HG03097 (cell line): ENCODE measurements around the gene TREML1.

Source experiments
- ATAC-seq: cut with Tn5 transposase; IDR thresholded peaks from one replicate; pipeline ENCODE4 v1.9.1; 2021; ENCODE audit not compliant: unreplicated experiment, low FRiP score

TREML1 gene

GRCh38 chr6:41179163-41179562 lies 25.0 kb upstream of the TREML1 start:
- ATAC-seq: no peak

- ATAC-seq: no peak
Observed at GRCh38 chr6:41177695-41178094, 23.5 kb upstream of the TREML1 start.

- ATAC-seq: no peak
Observed at GRCh38 chr6:41177287-41177686, 23.1 kb upstream of the TREML1 start.

GRCh38 chr6:41176189-41176588 lies 22.0 kb upstream of the TREML1 start:
- ATAC-seq: no peak

- ATAC-seq: no peak
Observed at GRCh38 chr6:41175084-41175483, 20.9 kb upstream of the TREML1 start.

GRCh38 chr6:41174610-41175009 lies 20.5 kb upstream of the TREML1 start:
- ATAC-seq: no peak

GRCh38 chr6:41171908-41172307 lies 17.8 kb upstream of the TREML1 start:
- ATAC-seq: no peak

- ATAC-seq: no peak
Observed at GRCh38 chr6:41170547-41171160, 16.5 kb upstream of the TREML1 start.

- ATAC-seq: no peak
Observed at GRCh38 chr6:41167173-41167963, 13.2 kb upstream of the TREML1 start.

GRCh38 chr6:41164551-41165120 lies 10.5 kb upstream of the TREML1 start:
- no peak for ATAC-seq

GRCh38 chr6:41163419-41163717 lies 9.2 kb upstream of the TREML1 start:
- no peak for ATAC-seq

GRCh38 chr6:41162687-41163418 lies 8.7 kb upstream of the TREML1 start, which contains the start of gene TREM2:
TREM2 (minus strand) TSS chr6:41163116; CDS start chr6:41163082, 34 bp downstream.
- ATAC-seq: no peak

GRCh38 chr6:41161851-41162552 lies 7.9 kb upstream of the TREML1 start:
- ATAC-seq: no peak

GRCh38 chr6:41161380-41161779 lies 7.2 kb upstream of the TREML1 start:
- no peak for ATAC-seq

GRCh38 chr6:41160933-41161332 lies 6.8 kb upstream of the TREML1 start:
- ATAC-seq: no peak

GRCh38 chr6:41159415-41160082 lies 5.4 kb upstream of the TREML1 start:
- no peak for ATAC-seq

GRCh38 chr6:41157323-41157722 lies 3.2 kb upstream of the TREML1 start:
- ATAC-seq: no peak

- ATAC-seq: no peak
Observed at GRCh38 chr6:41156771-41157170, 2.6 kb upstream of the TREML1 start.

GRCh38 chr6:41156001-41156400 lies 1.9 kb upstream of the TREML1 start:
- no peak for ATAC-seq

- ATAC-seq: no peak
Observed at GRCh38 chr6:41155132-41155805, 1.1 kb upstream of the TREML1 start.
